WI38 (cell line): ENCODE measurements around the gene LOXL1.

Experiments
- H3K4me3 ChIP-seq: 2 replicates; pipeline ENCODE4 v1.5.1; 2011; ENCODE audit warnings: low read depth, mild to moderate bottlenecking, control low read depth, low read length
- TF ChIP-seq, protein P1 (sequence below): IDR thresholded peaks from 2 replicates; pipeline ENCODE4 v1.5.1; 2012; ENCODE audit warnings: low read depth, mild to moderate bottlenecking, control low read depth, low read length

Gene LOXL1

DNA sequence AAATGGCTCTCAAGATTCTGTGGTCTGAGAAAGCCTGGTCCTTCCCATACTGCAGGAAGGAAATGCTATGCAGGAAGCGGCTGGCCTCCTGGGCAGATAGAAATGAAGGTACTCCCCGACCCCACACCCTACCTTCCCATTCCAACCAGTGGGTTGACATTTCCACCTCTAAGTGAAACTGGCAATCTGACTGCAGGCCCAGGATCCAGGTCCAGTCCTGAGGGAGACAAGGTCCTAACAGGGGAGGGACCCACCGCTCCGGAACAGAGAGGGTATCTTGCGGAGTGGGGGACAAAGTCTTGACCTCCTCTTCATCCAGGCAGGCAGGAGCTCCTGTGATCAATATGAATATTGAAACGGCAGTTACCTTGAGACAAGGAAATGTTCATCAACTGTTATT lies 6.6 kb upstream of the LOXL1 start:
- no peak overlapping the region for H3K4me3 ChIP-seq
- TF ChIP-seq, protein P1, sequence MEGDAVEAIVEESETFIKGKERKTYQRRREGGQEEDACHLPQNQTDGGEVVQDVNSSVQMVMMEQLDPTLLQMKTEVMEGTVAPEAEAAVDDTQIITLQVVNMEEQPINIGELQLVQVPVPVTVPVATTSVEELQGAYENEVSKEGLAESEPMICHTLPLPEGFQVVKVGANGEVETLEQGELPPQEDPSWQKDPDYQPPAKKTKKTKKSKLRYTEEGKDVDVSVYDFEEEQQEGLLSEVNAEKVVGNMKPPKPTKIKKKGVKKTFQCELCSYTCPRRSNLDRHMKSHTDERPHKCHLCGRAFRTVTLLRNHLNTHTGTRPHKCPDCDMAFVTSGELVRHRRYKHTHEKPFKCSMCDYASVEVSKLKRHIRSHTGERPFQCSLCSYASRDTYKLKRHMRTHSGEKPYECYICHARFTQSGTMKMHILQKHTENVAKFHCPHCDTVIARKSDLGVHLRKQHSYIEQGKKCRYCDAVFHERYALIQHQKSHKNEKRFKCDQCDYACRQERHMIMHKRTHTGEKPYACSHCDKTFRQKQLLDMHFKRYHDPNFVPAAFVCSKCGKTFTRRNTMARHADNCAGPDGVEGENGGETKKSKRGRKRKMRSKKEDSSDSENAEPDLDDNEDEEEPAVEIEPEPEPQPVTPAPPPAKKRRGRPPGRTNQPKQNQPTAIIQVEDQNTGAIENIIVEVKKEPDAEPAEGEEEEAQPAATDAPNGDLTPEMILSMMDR = no peak

DNA sequence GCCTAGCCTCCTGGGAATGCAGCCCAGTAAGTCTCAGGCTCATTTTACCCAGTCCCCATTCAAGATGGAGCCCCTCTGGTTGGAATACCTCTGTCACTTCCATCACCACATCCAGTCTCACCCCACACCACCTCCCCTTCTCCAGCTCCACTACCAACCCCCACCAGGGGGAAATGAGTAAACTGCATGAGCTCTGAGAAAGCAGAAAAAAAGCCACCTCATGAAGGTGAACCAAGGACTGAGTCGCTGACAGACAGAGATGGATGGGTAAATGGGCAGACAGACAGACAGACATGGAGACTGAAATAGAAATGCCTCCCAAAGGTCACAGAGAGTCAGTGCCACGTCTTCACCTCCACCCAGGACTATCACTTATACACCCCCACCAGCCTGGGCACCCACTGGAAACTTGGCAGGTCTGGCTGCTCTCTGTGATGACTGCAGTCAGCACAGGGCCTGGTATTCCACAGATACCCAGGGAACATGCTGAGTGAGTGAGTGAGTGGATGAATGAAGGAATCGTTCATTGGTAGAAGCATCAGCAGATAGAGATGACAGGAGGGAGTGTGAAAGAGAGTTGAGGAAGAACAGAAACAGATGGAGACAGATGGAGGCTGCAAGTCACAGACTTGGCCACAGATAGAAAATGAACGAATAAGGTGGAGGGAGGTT lies 4.9 kb upstream of the LOXL1 start:
- TF ChIP-seq, protein P1 = no peak
- H3K4me3 ChIP-seq = no peak overlapping the region

- H3K4me3 ChIP-seq = peak overlapping the region; percentile 23
- TF ChIP-seq, protein P1 = no peak
Measured at GRCh38 chr15:73922186-73923151, 3.8 kb upstream of the LOXL1 start.

DNA sequence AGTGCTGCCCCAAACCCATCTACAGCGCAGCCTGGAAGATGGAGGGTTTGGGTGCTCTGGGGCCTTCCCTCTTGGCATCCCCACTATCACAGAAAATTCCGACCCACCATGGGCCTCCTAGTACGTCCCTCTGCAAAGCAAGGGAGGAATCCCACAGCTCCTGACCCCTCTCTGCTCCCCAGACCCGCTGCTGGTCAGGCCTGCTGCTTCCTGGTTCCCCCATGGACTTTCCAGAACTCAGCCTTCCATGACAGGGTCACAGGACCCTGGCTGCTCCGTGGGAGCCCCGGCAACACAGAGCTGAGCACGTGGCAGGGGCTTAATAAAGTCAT lies 3.1 kb upstream of the LOXL1 start:
- TF ChIP-seq, protein P1 = no peak
- H3K4me3 ChIP-seq = no peak overlapping the region; the same call in 1 of the 2 replicates

- no peak overlapping the region for H3K4me3 ChIP-seq
- TF ChIP-seq, protein P1 = no peak
Measured at GRCh38 chr15:73923488-73924164, 2.6 kb upstream of the LOXL1 start.

- TF ChIP-seq, protein P1 = no peak
- H3K4me3 ChIP-seq = peak overlapping the region; percentile 71
Measured at GRCh38 chr15:73924171-73924921, 1.9 kb upstream of the LOXL1 start.
